SK-N-SH (cell line): Measurements from ENCODE around the gene BEGAIN. TPM values are rescaled to one million over a fixed set of nuclear protein-coding genes. Genes with fewer than 3 reads are reported as not detected.

ENCODE experiments used
- CTCF ChIA-PET: fragments of 300-600, 350-600 bp; formaldehyde crosslinking; extraction: SDS; loops from one replicate; lab custom pipeline; 2021; lab: Yijun Ruan, JAX
- POLR2A ChIA-PET: fragments of 350-600 bp; sonication (Branson Sonifier 250); formaldehyde crosslinking; extraction: SDS; loops from one replicate; lab custom pipeline; 2020; ENCODE audit warnings: antibody characterized with exemption, inconsistent platforms; lab: Yijun Ruan, JAX
- DNase-seq: peaks from one replicate; pipeline ENCODE4 v3.0.0; 2012
- H2AFZ ChIP-seq: fragments of 200-600 bp; sonication (generic); 2 replicates; pipeline ENCODE4 v1.8.1; 2016; ENCODE audit warnings: antibody characterized with exemption, mild to moderate bottlenecking, low read depth
- H3F3A ChIP-seq: fragments of 200-600 bp; sonication (generic); replicated peaks from 2 replicates; pipeline ENCODE3; 2016; ENCODE audit warnings: antibody characterized with exemption, mild to moderate bottlenecking; ENCODE audit not compliant: insufficient read depth
- H3K27ac ChIP-seq, 2 experiments: fragments of 200-500 bp in 1 of 2; fragments of 200-600 bp in 1 of 2; sonication (Bioruptor generic) in 1 of 2; sonication (generic), shearing (Covaris generic) in 1 of 2; 2 replicates each; pipeline versions ENCODE4 v1.5.1 to v1.6.1; 2014 to 2016; ENCODE audit warnings: low read depth in 2 of 2, inconsistent platforms in 1 of 2, low read length in 1 of 2, mild to moderate bottlenecking in 1 of 2, mixed read lengths in 1 of 2
- H3K27me3 ChIP-seq: fragments of 200-600 bp; sonication (generic), shearing (Covaris generic); 2 replicates; pipeline ENCODE4 v1.6.1; 2016; ENCODE audit warnings: mixed run types; ENCODE audit not compliant: insufficient read depth
- H3K36me3 ChIP-seq, 2 experiments: fragments of 200-500 bp in 1 of 2; fragments of 200-600 bp in 1 of 2; sonication (Bioruptor generic) in 1 of 2; sonication (generic) in 1 of 2; replicated peaks in 1 of 2; 2 replicates each; pipeline versions ENCODE3 to v1.5.1; 2014 to 2016; ENCODE audit warnings: low read length in 1 of 2, mild to moderate bottlenecking in 1 of 2; ENCODE audit not compliant: insufficient read depth in 2 of 2, control insufficient read depth in 1 of 2
- H3K4me1 ChIP-seq, 2 experiments: fragments of 200-500 bp in 1 of 2; fragments of 200-600 bp in 1 of 2; sonication (Bioruptor generic) in 1 of 2; sonication (generic), shearing (Covaris generic) in 1 of 2; 2 replicates each; pipeline versions ENCODE4 v1.5.1 to v1.6.1; 2014 to 2016; ENCODE audit warnings: low read depth in 1 of 2, low read length in 1 of 2, mixed run types in 1 of 2; ENCODE audit not compliant: insufficient read depth in 2 of 2, control insufficient read depth in 1 of 2
- H3K4me2 ChIP-seq: fragments of 200-600 bp; sonication (generic), shearing (Covaris generic); 2 replicates; pipeline ENCODE4 v1.6.1; 2017; ENCODE audit warnings: mixed run types
- H3K4me3 ChIP-seq, 2 experiments: fragments of 200-500 bp in 1 of 2; fragments of 200-600 bp in 1 of 2; sonication (Bioruptor generic) in 1 of 2; sonication (generic), shearing (Covaris generic) in 1 of 2; 2 replicates each; pipeline versions ENCODE4 v1.5.1 to v1.8.1; 2014 to 2016; ENCODE audit warnings: low read depth in 2 of 2, inconsistent platforms in 1 of 2, low read length in 1 of 2, mild to moderate bottlenecking in 1 of 2, mixed read lengths in 1 of 2, moderate library complexity in 1 of 2
- H3K79me2 ChIP-seq: fragments of 200-600 bp; sonication (generic); 2 replicates; pipeline ENCODE4 v1.8.1; 2017; ENCODE audit warnings: mild to moderate bottlenecking; ENCODE audit not compliant: insufficient read depth
- H3K9ac ChIP-seq: fragments of 200-600 bp; sonication (generic); 2 replicates; pipeline ENCODE4 v1.6.1; 2017; ENCODE audit warnings: mixed run types
- H3K9me2 ChIP-seq: fragments of 200-600 bp; sonication (generic); 2 replicates; pipeline ENCODE4 v1.6.1; 2017; ENCODE audit warnings: mixed run types
- H3K9me3 ChIP-seq: fragments of 200-600 bp; sonication (generic); 2 replicates; pipeline ENCODE4 v1.6.1; 2017; ENCODE audit warnings: mixed run types, mild to moderate bottlenecking, moderate library complexity
- H4K20me1 ChIP-seq: fragments of 200-600 bp; sonication (generic); 2 replicates; pipeline ENCODE4 v1.6.1; 2017; ENCODE audit warnings: mild to moderate bottlenecking, mixed run types; ENCODE audit not compliant: insufficient read depth
- CHD2 ChIP-seq: fragments of 150-350 bp; IDR thresholded peaks from 2 replicates; pipeline ENCODE4 v1.6.1; 2018; ENCODE audit warnings: low read length; ENCODE audit not compliant: partially characterized antibody
- CTCF ChIP-seq: fragments of 200-600 bp; sonication (generic); IDR thresholded peaks from 2 replicates; pipeline ENCODE4 v1.6.1; 2017; ENCODE audit warnings: antibody characterized with exemption, mild to moderate bottlenecking, moderate library complexity
- ELF1 ChIP-seq: IDR thresholded peaks from 2 replicates; pipeline ENCODE4 v1.4.0; 2012
- EZH2phosphoT487 ChIP-seq: fragments of 200-600 bp; sonication (generic); IDR thresholded peaks from 2 replicates; pipeline ENCODE4 v1.6.1; 2017; ENCODE audit warnings: low read depth, mixed run types, mild to moderate bottlenecking, antibody characterized with exemption, moderate library complexity, borderline replicate concordance
- FOSL2 ChIP-seq: IDR thresholded peaks from 2 replicates; pipeline ENCODE4 v1.4.0; 2012; ENCODE audit warnings: low read depth, mild to moderate bottlenecking, moderate library complexity, borderline replicate concordance
- GABPA ChIP-seq: IDR thresholded peaks from 2 replicates; pipeline ENCODE4 v1.4.0; 2012; ENCODE audit warnings: low read depth, mild to moderate bottlenecking
- GATA2 ChIP-seq: sonication (generic); formaldehyde crosslinking; IDR thresholded peaks from 2 replicates; pipeline ENCODE4 v1.5.0; 2020; ENCODE audit warnings: mild to moderate bottlenecking, missing genetic modification reagents
- IRF3 ChIP-seq: fragments of 150-350 bp; IDR thresholded peaks from 2 replicates; pipeline ENCODE4 v1.6.1; 2016; ENCODE audit warnings: mild to moderate bottlenecking, low read depth, low read length
- MAX ChIP-seq: IDR thresholded peaks from 2 replicates; pipeline ENCODE4 v1.4.0; 2012; ENCODE audit warnings: low read depth
- MEF2A ChIP-seq: IDR thresholded peaks from 2 replicates; pipeline ENCODE4 v1.4.0; 2012; ENCODE audit warnings: low read depth, borderline replicate concordance
- NFIC ChIP-seq: IDR thresholded peaks from 2 replicates; pipeline ENCODE4 v1.4.0; 2012; ENCODE audit warnings: borderline replicate concordance
- NRF1 ChIP-seq: IDR thresholded peaks from 2 replicates; pipeline ENCODE4 v1.6.1; 2012; ENCODE audit warnings: low read depth, mild to moderate bottlenecking, low read length
- PBX3 ChIP-seq: IDR thresholded peaks from 2 replicates; pipeline ENCODE4; 2012
- POLR2AphosphoS5 ChIP-seq: IDR thresholded peaks from 2 replicates; pipeline ENCODE4 v1.6.1; 2012; ENCODE audit warnings: low read depth, low read length
- RAD21 ChIP-seq: IDR thresholded peaks from 2 replicates; pipeline ENCODE4 v1.6.1; 2012; ENCODE audit warnings: mild to moderate bottlenecking, low read length
- RCOR1 ChIP-seq: fragments of 150-350 bp; IDR thresholded peaks from 2 replicates; pipeline ENCODE4 v1.6.1; 2017; ENCODE audit warnings: antibody characterized with exemption, low read length
- RFX5 ChIP-seq: IDR thresholded peaks from 2 replicates; pipeline ENCODE4 v1.6.1; 2012; ENCODE audit warnings: mild to moderate bottlenecking, improper control_type of control experiment, low read length
- RXRA ChIP-seq: IDR thresholded peaks from 2 replicates; pipeline ENCODE4 v1.4.0; 2012; ENCODE audit warnings: low read depth, mild to moderate bottlenecking, borderline replicate concordance
- SMC3 ChIP-seq: IDR thresholded peaks from 2 replicates; pipeline ENCODE4 v1.6.1; 2012; ENCODE audit warnings: low read depth, low read length, improper control_type of control experiment
- TAF1 ChIP-seq: IDR thresholded peaks from 2 replicates; pipeline ENCODE4 v1.6.1; 2012; ENCODE audit warnings: low read depth, mild to moderate bottlenecking, low read length, moderate library complexity, borderline replicate concordance
- TEAD4 ChIP-seq: IDR thresholded peaks from 2 replicates; pipeline ENCODE4 v1.4.0; 2012; ENCODE audit warnings: mild to moderate bottlenecking, borderline replicate concordance; ENCODE audit not compliant: insufficient read depth
- USF2 ChIP-seq: fragments of 150-350 bp; IDR thresholded peaks from 2 replicates; pipeline ENCODE4 v1.6.1; 2017; ENCODE audit warnings: antibody characterized with exemption, low read length, low read depth, borderline replicate concordance
- WGBS: methylation state at CpG from one replicate; pipeline ENCODE4 v1.1.6; 2017; ENCODE audit warnings: low lambda C conversion rate; 5-methylcytosine and 5-hydroxymethylcytosine counted together
- polyA plus RNA-seq, 3 experiments: library from polyadenylated mRNA; depleted of rRNA; stranded (reverse); fragments of >200 nt; gene quantifications; 2 replicates each; pipeline ENCODE4 v1.2.3, GENCODE V29; 2012

BEGAIN gene
- polyA plus RNA-seq, 1 of the 3 experiments (the other 2 are of a cell fraction), result 4.2 TPM

- 0 out of 2 replicates have a peak, but pooled peaks have one; percentile 45 for TF ChIP-seq MAX
- no peak for TF ChIP-seq NRF1
- TF ChIP-seq NFIC, result no peak
- TF ChIP-seq EZH2phosphoT487, result no peak
- TF ChIP-seq FOSL2, result no peak
- no peak for TF ChIP-seq IRF3
- TF ChIP-seq RXRA, result no peak
- TF ChIP-seq TAF1, result no peak
- TF ChIP-seq POLR2AphosphoS5, result no peak
These were observed 673 bp downstream of the BEGAIN start (continued) for GRCh38 chr14:100586403-100587085.

GRCh38 chr14:100586153-100586402 lies 1.1 kb downstream of the BEGAIN start:
- 7% methylated on average over 2 of the region's 8 CpGs for WGBS
- H3K4me3 ChIP-seq, result peak overlapping the region in 1 of 2 experiments; percentile 61; a peak in 3 of 4 replicates
- TF ChIP-seq RFX5 (no peak), TAF1 (no peak), SMC3 (no peak), RCOR1 (no peak), MAX (no peak), NRF1 (no peak), CTCF (no peak), RAD21 (no peak), PBX3 (no peak), IRF3 (no peak), MEF2A (no peak), TEAD4 (no peak), ELF1 (no peak), USF2 (no peak), CHD2 (no peak), RXRA (no peak), GABPA (no peak), GATA2 (CRISPR knock-in tag) (no peak), POLR2AphosphoS5 (no peak)

More at GRCh38 chr14:100586153-100586402, 1.1 kb downstream of the BEGAIN start:
- POLR2A ChIA-PET, result interaction anchor here (1.3 to 2.1 kb wide), 2 partner anchors 9 to 92 kb away, joined by 3 to 7 read pairs; no protein-coding TSS in a partner anchor
- H3K36me3 ChIP-seq, result no peaks in the 10 kb centered on the region
- CTCF ChIA-PET, result interaction anchor here (1.4 kb wide), 1 partner anchor 91 kb away, joined by 4 read pairs; no protein-coding TSS in a partner anchor
- H2AFZ ChIP-seq, result peak overlapping the region; percentile 79; the same call in 1 of the 2 replicates
- no peaks in the 10 kb centered on the region for H3K79me2 ChIP-seq
- DNase-seq, result peak; percentile 55
- H3K4me2 ChIP-seq, result peak overlapping the region; percentile 84
- H3K27ac ChIP-seq, result peak overlapping the region in 1 of 2 experiments; percentile 91; a peak in 2 of 4 replicates
- no peaks in the 10 kb centered on the region for H3K9me2 ChIP-seq
- peaks cover 4 to 50% of the 10 kb centered on the region in 2 experiments; a peak in 3 of 4 replicates for H3K4me1 ChIP-seq
- no peaks in the 10 kb centered on the region for H3K9me3 ChIP-seq
- no peaks in the 10 kb centered on the region for H3F3A ChIP-seq
- no peaks in the 10 kb centered on the region for H4K20me1 ChIP-seq
- H3K9ac ChIP-seq, result no peak overlapping the region
- H3K27me3 ChIP-seq, result peaks cover 4% of the 10 kb centered on the region; the same call in 1 of the 2 replicates
